Lung (tissue), 12 donors: Measurements from ENCODE around the gene MTARC1. TPM values are rescaled to one million over a fixed set of nuclear protein-coding genes. Genes with fewer than 3 reads are reported as not detected.

Source experiments
- ATAC-seq: fragments of 200-7000 bp; cut with Tn5 transposase; one replicate; pipeline ENCODE4 v1.9.1; 2020; ENCODE audit warnings: moderate number of reproducible peaks; ENCODE audit not compliant: insufficient read depth, low FRiP score
- DNase-seq, 3 donors: peaks; one replicate each; pipeline ENCODE4 v3.0.0-alpha.2; 2013 to 2017
- H3K27ac ChIP-seq, 2 donors: one replicate each; pipeline ENCODE4 v1.5.1; 2013; ENCODE audit warnings: mild to moderate bottlenecking in 2 of 2, moderate library complexity in 2 of 2, control low read depth in 1 of 2, inconsistent platforms in 1 of 2, low read depth in 1 of 2, low read length in 1 of 2
- H3K27me3 ChIP-seq, 3 donors: one replicate each; pipeline ENCODE4 v1.5.1; 2013; ENCODE audit warnings: low read length in 2 of 3; ENCODE audit not compliant: control insufficient read depth in 3 of 3, insufficient read depth in 3 of 3
- H3K36me3 ChIP-seq, 4 donors: one replicate each; pipeline ENCODE4 v1.5.1; 2013; ENCODE audit warnings: low read length in 4 of 4, mild to moderate bottlenecking in 1 of 4, moderate library complexity in 1 of 4; ENCODE audit not compliant: control insufficient read depth in 4 of 4, insufficient read depth in 4 of 4
- H3K4me1 ChIP-seq, 5 donors: one replicate each; pipeline ENCODE4 v1.5.1; 2013; ENCODE audit warnings: low read length in 5 of 5, mild to moderate bottlenecking in 2 of 5, moderate library complexity in 1 of 5; ENCODE audit not compliant: control insufficient read depth in 5 of 5, insufficient read depth in 5 of 5
- H3K4me3 ChIP-seq: one replicate; pipeline ENCODE4 v1.5.1; 2013; ENCODE audit warnings: mild to moderate bottlenecking, control low read depth, moderate library complexity
- H3K9ac ChIP-seq, 2 donors: one replicate each; pipeline ENCODE4 v1.5.1; 2013; ENCODE audit warnings: low read length in 2 of 2, control low read depth in 1 of 2; ENCODE audit not compliant: insufficient read depth in 1 of 2
- H3K9me3 ChIP-seq, 4 donors: one replicate each; pipeline ENCODE4 v1.5.1; 2013; ENCODE audit warnings: low read length in 3 of 4, mild to moderate bottlenecking in 1 of 4, moderate library complexity in 1 of 4; ENCODE audit not compliant: control insufficient read depth in 4 of 4, insufficient read depth in 3 of 4
- whole genome bisulfite sequencing, 2 donors: extraction: QIAGEN DNeasy Blood & Tissue Kit; methylation state at CpG; one replicate each; pipeline ENCODE4 v1.1.7; 2013; 5-methylcytosine and 5-hydroxymethylcytosine counted together
- polyA plus RNA-seq, 2 donors: library from polyadenylated mRNA; stranded (reverse); fragments of 200-250 nt; gene quantifications; one replicate each; pipeline ENCODE4 v1.2.1, GENCODE V29; 2013
- total RNA-seq, 2 donors: library from RNA; depleted of rRNA in 1 of 2; stranded (reverse); fragments of >200 nt in 1 of 2; gene quantifications; one replicate each; pipeline ENCODE4 v1.2.1, GENCODE V29; 2014 to 2021
- TF ChIP-seq, protein P1 (sequence below): IDR thresholded peaks from 2 replicates; pipeline ENCODE4 v1.5.1; 2012; ENCODE audit warnings: mild to moderate bottlenecking; ENCODE audit errors: control extremely low read depth, extremely low read depth
- donor health status: control.
- donor health status: control.
- donor health status: Bipolar disorder and iron deficiency.
- donor health status: healthy.
- donor health status: DM: yes; HTN: yes; CAD: no.

Gene MTARC1
- total and polyA plus RNA-seq, 4 donors, result 10.1 to 22.3 (median 15.7) TPM

DNA sequence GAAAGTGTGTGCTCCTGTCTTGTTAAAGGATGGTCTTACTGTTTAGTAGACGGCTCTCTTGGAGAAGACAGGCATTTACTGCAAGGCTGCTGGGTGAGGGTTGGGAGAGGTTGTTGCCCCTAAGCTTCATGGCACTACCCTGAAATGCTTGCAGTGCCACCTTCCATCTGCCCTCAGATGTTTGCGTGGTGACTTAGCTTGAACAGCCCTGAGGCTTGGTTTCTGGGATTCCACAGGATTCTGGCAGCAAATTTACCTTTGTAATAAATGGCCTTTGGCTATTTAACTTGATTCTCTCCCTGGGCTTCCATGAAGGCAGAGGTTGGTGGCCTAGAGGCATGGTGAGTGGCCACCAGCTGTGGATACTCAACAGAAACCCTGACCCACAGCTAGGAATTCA, 11.6 kb downstream of the MTARC1 start:
- Histone ChIP-seq H3K4me3 (no peak overlapping the region), H3K9ac (no peak overlapping the region), H3K36me3 (peaks cover 0 to 10% (median 5%) of the 10 kb centered on the region in 4 donors), H3K27me3 (no peaks in the 10 kb centered on the region), H3K4me1 (peaks cover 0 to 5% (median 0%) of the 10 kb centered on the region in 5 donors), H3K27ac (no peak overlapping the region), H3K9me3 (no peaks in the 10 kb centered on the region)
- TF ChIP-seq, protein P1, sequence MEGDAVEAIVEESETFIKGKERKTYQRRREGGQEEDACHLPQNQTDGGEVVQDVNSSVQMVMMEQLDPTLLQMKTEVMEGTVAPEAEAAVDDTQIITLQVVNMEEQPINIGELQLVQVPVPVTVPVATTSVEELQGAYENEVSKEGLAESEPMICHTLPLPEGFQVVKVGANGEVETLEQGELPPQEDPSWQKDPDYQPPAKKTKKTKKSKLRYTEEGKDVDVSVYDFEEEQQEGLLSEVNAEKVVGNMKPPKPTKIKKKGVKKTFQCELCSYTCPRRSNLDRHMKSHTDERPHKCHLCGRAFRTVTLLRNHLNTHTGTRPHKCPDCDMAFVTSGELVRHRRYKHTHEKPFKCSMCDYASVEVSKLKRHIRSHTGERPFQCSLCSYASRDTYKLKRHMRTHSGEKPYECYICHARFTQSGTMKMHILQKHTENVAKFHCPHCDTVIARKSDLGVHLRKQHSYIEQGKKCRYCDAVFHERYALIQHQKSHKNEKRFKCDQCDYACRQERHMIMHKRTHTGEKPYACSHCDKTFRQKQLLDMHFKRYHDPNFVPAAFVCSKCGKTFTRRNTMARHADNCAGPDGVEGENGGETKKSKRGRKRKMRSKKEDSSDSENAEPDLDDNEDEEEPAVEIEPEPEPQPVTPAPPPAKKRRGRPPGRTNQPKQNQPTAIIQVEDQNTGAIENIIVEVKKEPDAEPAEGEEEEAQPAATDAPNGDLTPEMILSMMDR, result no peak
- ATAC-seq (no peak), DNase-seq (no peak)
- 92 to 97% methylated on average over 2 of the region's 2 CpGs for WGBS, 2 donors

DNA sequence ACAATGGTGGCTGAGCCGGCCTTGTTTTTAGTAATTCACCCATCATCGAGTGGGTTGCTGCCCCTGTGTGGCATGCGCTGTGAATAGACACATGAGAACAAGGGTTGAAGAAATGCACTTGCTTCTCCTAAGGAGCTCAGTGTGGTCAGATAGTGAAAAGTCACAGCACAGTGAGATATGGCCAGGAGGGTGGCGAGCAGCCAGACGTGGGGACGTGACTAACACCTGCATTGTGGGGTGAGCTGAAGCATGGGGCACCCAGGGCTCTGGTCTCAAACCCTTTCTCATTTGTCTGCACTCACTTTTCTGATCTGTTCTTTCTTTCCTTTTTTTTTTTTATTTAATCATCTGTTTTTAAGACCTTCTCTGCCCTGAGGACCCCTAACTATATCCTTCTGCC, 13.5 kb downstream of the MTARC1 start:
- Histone ChIP-seq H3K9me3 (no peaks in the 10 kb centered on the region), H3K9ac (no peak overlapping the region), H3K27me3 (no peaks in the 10 kb centered on the region), H3K4me3 (no peak overlapping the region), H3K4me1 (peaks cover 0 to 5% (median 0%) of the 10 kb centered on the region in 5 donors), H3K36me3 (peaks cover 0 to 10% (median 5%) of the 10 kb centered on the region in 4 donors), H3K27ac (no peak overlapping the region)
- TF ChIP-seq, protein P1, result no peak
- ATAC-seq, result no peak
- 89 to 95% methylated on average over 6 of the region's 6 CpGs for WGBS, 2 donors
- no peak for DNase-seq

DNA sequence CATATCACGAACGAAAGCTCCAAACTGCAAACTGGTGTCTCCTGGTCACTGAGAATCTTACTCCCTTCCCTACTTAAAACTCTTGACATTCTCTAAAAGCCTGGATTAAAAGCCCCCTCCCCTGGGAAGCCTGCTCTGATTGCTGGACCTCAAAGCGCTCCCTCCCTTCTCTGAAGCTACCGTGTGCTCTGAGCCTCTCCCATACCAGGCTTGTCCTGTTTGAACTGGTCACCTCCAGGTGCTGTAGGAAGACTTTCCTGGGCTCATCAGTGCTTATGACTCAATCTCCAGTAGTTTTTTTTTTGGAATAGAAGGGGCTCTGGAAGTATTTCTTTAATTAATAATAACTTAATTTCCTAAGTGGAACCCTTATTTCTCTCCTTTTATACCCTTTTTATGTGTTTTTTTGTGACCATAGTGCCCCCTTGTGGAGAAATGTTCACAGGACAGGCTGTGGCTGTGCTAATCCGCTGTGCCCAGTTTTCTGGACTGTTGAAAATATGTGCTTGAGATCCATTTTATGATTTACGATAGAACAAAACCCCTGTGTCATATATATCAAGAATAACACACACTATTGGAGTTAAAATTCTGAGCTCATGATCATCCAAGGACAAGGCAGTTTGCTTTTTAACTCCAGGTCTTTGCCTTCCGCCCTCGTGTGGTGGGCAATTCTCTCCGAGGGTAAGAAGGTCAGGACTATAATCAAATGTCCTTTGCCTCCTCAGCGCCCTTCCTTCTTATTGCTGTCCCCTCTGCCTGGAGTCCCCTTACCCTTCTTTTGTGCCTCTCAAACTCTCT, 16.9 kb downstream of the MTARC1 start:
- ATAC-seq, result no peak
- peaks cover 0 to 9% (median 4%) of the 10 kb centered on the region in 4 donors for H3K36me3 ChIP-seq
- 76 to 81% methylated on average over 10 of the region's 10 CpGs for WGBS, 2 donors

More for the DNA sequence above, 16.9 kb downstream of the MTARC1 start:
- H3K9ac ChIP-seq, result no peak overlapping the region
- H3K9me3 ChIP-seq, result no peaks in the 10 kb centered on the region
- peak; percentile 39 to 69 (median 68) for DNase-seq
- TF ChIP-seq, protein P1, result peak; percentile 51
- H3K27me3 ChIP-seq, result no peaks in the 10 kb centered on the region
- H3K4me1 ChIP-seq, result no peaks in the 10 kb centered on the region
- H3K4me3 ChIP-seq, result no peak overlapping the region
- no peak overlapping the region for H3K27ac ChIP-seq
